HTR-8/SVneo (cell line): ENCODE results near the gene VPS16.
"Not testable (repeated sequence)": the region's sequence is repeated elsewhere in the genome, so short reads cannot be mapped to it uniquely, and the experiment has no call there.

Experiments used
- DNase-seq: peaks from one replicate; pipeline ENCODE4 v3.0.0; 2011; ENCODE audit warnings: low spot score, mixed read lengths; ENCODE audit not compliant: insufficient read length
- FAIRE-seq: peaks from 2 replicates; lab custom pipeline; 2011; peaks lifted over from hg19 to GRCh38; lab: Jason Lieb, UNC

VPS16 gene

DNA sequence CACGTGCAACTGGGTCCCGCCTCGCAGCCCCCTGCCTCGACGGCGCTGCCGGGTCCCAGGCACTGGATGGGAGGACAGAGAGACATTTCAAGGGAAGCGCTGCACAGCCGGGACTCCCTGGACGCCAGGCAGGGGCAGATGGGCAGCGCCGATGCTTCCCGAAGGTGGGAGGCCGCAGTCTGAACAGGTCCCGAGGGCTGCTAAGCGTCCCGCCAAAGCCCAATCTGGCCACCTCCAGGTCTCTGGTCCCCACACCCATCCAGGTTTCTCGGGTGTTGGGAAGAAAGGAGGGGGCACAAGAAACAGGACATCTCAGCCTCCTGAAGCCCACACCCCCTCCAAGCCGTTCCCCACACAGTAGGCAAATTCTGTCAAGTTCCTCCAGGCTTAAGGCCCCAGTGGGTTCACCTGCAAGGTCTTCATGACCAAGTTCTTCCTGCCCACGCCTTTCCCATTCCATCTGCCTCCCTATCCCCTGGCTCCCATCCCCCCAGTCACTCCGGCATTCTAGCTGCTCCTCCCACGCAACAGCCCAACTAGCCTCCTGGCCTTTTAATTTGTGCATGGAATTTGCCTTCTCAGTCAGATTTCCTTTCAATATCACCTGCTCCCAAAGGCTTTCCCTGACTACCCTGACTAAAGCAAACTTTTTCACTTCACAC, 34.7 kb upstream of the VPS16 start:
- no peak for DNase-seq
- peak; percentile 33 for FAIRE-seq

DNA sequence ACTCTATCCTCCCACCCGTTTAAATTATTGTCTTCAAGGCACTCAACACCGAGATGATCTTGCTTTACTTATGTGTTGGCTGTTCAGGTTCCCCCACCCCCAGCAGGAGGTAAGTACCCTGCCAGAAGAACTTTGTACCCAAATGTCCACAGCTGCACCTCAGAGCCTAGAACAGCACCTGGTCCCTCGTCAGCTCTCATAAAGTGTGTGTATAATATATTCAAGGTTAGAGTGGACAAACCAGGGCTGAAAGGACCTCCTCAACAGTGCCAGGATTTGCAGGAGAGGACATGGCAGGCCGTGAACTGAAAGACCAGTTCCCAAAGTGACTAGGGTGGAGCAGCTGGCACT, 34.2 kb upstream of the VPS16 start:
- DNase-seq: no peak
- FAIRE-seq: no peak

DNA sequence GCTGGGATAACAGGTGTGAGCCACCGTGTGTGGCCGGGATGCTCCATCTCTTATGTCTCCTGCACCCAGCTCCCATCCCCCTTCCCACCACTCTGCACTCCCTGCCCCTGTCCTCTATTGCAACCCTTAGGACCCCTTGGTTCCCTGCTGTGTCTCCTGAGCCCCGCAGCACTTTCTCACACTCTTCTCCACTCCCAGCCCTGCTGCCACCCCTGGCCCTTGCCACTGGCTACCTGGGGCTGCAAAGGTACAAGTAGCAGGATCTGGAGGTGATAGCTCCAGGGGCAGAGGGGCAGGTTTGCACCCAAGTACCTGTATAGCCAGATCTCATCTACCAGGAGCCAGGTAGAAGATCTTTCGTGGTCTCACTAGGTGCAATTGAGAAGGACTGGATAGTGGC, 33.5 kb upstream of the VPS16 start:
- FAIRE-seq: no peak

DNA sequence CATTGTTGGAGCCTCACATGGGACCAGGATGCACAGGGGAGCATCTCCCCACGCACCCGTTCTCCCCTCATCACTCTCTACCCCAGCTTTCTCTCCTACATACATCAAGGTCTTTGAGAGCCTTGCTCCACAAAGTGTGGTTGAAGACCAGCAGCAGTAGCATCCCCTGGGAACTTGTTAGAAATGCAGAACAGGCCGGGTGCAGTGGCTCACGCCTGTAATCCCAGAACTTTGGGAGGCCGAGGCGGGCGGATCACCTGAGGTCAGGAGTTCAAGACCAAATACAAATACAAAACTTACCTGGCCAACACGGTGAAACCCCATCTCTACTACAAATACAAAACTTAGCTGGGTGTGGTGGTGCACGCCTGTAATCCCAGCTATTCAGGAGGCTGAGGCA, 32.6 kb upstream of the VPS16 start:
- not testable (repeated sequence) for DNase-seq, FAIRE-seq

More for the DNA sequence above, 33.5 kb upstream of the VPS16 start:
- no peak for DNase-seq

DNA sequence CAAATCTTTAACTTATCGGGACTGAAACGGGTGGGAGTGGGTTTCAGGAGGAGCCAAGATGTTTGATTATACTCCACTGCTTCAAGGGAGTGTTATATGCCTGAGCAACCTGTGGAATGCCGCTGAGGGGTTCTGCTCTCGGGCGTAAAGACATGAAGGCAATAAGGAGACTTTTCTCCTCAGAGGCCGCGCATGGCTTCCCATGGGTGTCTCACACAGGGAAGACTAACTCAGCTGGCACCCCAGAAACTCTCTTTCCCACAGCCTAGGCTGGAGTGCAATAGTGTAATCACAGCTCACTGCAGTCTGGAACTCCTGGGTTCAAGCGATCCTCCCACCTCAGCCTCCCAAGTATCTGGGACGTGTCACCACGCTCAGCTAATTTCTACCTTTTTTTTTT, 30.9 kb upstream of the VPS16 start:
- no peak for FAIRE-seq
- DNase-seq: no peak

DNA sequence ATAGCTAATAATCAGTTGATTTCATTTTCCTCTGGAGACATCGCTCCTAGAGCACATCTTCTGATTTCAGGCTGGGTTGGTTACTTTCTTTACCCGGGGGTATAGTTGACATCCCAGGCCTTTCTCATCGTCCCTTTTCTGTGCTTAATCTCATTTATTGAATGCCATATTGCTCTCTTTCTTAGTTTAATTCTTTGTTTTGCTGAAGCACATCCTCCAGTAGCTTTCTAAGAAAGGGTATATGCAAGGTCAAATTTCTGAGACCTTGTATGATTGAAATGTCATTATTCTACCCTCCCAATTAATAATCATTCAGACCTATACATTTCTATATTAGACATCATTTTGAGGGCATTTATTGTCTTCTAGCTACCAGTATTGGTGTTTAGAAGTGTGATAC, 28.4 kb upstream of the VPS16 start:
- DNase-seq: no peak
- no peak for FAIRE-seq

DNA sequence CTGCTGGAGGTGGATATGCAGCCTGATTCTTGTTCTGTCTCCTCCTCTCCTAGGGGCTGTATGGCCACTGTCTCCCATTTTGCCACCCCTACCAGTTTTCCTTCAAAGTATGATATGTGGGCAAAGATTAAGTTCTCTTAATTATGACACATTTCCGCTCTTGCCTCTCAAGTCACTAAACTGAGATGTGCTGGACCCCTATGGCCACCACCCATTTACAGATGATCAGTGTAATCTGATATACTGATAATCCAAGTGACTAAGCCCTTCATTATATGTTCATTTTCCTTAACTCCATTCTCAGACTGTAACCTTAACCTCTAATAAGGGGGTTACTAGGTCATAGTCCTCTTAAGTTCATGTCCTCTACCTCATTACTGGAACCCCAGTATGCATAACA, 26.5 kb upstream of the VPS16 start:
- no peak for FAIRE-seq
- no peak for DNase-seq

DNA sequence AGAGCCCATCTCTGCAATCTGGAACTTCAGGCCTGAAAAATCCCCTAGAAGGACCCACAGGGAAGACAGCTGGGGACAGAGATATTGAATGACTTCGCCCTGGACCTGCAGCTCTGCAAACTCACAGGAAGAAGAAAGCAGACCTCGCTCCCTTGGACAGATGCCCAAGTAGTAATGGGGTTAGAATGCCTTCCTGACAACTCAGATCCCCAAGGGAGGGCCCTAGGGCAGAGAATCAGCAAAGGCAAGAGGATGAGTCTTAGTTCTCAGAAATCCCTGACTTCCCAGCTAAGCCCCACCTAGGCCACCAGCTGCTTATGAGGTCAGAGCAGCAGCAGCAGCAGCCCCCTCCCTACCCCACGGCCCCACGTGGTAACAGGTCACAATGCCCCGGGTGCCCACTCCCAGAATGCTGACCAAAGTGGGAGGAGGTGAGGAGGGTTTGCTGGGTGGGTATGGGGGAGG, 25.9 kb upstream of the VPS16 start, which contains the start of gene C20orf141:
C20orf141 (plus strand) TSS at position 401 of the 465 bp plus-strand sequence. CDS start 198 bp downstream, outside the sequence.
- peak; percentile 94 for DNase-seq
- peak; percentile 91 for FAIRE-seq

DNA sequence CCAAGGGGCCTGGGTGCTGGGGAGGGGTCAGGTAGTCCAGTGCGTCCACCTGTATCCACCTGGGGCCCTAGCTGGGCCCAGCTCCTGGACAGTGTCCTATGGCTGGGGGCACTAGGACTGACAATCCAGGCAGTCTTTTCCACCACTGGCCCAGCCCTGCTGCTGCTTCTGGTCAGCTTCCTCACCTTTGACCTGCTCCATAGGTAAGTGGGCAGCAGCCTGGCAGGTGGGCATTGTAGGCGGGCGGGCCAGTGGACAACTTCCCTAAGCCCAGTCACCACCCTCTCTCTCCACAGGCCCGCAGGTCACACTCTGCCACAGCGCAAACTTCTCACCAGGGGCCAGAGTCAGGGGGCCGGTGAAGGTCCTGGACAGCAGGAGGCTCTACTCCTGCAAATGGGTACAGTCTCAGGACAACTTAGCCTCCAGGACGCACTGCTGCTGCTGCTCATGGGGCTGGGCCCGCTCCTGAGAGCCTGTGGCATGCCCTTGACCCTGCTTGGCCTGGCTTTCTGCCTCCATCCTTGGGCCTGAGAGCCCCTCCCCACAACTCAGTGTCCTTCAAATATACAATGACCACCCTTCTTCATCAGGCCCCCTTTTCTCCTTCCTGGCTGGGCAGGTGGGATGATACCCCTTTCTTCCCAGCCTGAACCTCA, 25.2 kb upstream of the VPS16 start:
- no peak for FAIRE-seq

DNA sequence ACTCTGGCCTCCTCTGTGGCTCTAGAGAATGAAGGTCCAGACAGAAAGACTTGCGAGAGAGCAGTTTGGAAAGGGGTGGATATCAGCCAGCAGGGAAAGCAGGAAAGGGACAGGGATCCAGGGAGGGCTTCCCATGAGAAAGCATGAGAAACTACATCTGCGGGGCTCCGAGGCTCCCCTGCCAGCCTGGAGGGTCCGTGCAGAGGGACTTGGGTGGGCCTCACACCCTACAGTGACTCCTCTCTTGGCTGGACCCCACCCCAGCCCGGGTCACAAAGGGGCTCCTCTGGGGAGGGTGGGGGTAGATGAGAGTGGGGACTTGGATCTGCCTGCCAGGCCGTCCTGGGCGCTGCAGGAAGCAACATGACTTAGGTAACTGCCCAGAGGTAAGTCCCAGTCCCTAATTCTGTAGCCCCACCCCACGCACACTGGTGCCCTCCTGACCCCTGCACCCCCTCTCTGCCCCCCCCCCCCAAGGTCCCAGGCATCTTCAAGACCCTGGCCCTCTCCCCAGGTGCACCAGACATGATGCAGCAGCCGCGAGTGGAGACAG, 24.4 kb upstream of the VPS16 start, which contains the start of gene TMEM239:
TMEM239 (plus strand) TSS at position 335 of the 553 bp plus-strand sequence; CDS start at position 526, 191 bp downstream.
- DNase-seq (no peak), FAIRE-seq (no peak)

More for the DNA sequence above, 25.2 kb upstream of the VPS16 start:
- DNase-seq: no peak

DNA sequence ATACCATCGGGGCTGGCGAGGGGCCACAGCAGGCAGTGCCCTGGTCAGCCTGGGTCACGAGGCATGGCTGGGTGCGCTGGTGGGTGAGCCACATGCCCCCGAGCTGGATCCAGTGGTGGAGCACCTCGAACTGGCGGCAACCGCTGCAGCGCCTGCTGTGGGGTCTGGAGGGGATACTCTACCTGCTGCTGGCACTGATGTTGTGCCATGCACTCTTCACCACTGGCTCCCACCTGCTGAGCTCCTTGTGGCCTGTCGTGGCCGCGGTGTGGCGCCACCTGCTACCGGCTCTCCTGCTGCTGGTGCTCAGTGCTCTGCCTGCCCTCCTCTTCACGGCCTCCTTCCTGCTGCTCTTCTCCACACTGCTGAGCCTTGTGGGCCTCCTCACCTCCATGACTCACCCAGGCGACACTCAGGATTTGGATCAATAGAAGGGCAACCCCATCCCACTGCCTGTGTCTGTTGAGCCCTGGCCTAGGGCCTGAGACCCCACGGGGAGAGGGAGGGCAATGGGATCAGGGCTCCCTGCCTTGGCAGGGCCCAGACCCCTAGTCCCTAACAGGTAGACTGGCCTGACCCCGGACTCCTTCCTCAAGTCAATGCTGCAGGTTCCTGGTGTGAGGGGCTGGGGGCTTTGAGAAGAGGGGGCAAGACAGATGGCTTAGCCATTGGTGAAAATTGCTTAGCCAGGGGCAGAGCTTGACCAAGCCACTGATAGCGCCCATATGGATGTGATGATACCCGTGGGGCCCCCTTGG, 23.8 kb upstream of the VPS16 start:
- no peak for DNase-seq
- no peak for FAIRE-seq

DNA sequence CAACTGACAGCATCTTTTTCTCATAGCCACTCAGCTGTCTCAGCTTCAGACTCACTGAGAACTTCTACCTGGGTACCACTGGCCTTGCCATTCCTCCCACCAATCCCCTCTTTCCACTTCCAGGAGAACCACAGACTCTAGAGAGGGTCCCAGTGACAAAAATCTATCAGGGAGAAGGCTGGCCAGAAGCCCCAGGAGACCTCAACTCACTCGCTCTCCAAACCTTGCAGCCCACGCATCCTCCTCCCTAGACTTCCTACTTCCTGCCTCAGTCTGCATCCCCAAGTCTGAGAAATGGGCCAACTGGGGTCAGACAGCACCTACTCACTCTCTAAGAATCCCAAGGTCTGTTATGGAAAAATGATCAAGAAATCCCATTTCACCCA, 23.2 kb upstream of the VPS16 start:
- DNase-seq: no peak
- no peak for FAIRE-seq

DNA sequence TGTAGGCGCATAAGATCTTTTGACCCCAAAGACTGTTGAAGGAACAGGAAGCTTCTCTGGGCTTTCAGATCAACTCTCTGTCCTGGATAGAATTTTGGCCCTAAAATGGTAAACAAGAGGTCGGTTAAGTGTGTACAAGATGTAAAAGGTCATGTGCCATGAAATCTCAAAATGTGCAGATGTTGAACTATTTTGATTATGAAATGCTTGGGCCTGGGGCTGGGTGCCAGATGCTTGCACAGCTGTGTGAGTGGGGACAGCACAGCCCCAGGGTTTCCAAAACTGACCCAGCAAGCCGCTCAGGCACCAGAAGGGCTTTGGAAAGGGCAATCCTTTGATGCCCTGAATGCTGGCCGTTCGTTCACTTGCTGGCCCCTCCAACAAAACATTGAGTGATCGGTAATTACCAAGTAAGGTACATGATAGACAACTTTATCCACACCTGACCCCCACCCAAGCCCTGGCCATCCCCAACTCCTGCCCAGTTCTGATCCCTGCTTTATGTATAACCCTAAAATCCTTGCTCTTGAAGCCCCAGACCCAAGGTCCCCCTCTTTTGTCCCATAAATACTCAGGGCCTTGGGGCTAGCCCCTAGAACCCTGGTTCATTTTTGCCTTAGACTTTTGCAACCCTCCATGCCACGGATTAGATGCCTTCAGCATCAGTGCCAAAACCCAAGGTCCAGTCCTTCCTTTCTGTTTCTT, 22.5 kb upstream of the VPS16 start:
- no peak for FAIRE-seq

DNA sequence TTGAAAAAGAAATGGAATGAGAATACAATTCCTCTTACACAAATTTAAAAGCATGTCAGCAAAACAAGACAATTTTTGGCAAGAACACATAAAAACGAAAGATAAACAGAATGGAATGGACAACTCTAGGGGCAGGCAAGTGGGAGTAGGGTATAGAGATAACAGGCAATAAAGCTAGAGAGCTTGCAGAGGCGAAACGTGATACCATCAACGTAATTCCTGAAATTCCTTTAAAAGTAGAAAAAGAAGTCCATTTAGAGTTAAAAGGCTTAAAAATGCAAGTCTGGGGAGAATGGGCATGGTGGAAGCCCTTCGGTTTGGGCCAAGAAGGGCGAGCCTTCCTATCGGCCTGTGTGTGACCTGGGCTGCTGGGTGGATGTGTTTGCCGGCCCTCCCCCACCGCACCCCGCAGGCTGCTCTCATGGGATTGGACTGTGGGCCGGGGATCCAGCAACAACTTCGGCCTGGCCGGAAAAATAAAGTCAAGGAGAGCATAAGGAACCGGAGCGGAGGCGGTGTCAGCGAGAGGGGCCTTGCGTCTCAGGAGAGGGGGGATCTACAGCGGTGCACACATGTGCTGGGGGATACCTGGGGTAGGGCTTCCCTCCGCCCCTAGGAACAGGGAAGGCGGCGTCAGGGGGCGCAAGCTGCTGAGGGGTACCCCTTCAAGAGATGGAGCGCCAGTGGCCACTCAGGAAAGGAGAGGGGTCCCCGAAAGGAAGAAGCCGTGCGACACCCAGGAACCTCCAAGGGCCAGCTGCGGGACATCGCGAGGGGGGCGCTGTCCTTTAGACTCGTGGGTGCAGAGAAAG, 20.3 kb upstream of the VPS16 start:
- no peak for FAIRE-seq
- DNase-seq: no peak

More for the DNA sequence above, 22.5 kb upstream of the VPS16 start:
- no peak for DNase-seq

DNA sequence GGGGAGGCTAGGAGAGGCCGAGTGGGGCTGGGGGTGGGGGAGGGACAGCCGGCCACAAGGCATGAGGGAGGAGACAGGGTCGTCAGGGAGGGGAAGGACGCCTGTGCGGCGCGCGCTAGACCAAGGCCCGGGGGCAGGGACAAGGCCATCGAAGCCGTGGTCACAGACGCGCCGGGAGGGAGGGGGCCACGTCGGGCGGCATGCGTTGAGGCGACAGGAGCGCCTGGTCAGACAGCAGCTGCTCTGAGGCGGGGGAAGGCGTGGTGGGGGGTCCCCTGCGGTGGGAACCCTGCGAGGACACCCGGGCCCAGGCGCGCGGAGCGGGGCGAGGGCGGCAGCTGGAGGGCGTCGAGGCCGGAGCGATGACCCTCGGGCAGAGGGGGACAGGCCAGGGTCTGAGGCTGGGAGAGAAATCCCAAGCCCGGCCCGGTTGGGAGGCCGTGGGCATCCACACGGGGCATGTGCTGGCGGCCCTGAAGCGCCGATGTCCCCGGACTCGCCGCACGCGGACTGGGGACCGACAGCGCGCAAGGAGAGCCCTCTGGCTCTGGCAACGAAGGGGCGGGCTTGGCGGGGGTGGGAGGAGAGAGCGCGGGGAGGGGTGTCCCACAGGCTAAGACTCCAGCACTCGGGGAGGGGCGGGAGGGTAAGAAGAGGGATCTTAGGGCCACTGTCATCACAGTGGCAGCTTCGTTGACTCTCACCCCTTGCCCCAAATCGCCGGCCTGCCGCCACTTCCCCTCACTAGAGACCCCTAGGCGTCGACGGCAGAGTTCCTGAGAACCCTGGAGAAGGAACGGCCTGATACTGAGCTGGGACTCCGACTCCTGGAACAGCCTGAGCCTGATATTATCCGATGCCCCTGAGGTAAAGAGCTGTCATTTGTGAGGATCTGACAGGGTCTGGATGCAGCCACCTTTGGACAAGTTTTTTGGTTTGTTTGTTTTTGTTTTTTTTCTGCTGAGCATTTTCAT, 19.4 kb upstream of the VPS16 start:
- DNase-seq (no peak), FAIRE-seq (no peak)

DNA sequence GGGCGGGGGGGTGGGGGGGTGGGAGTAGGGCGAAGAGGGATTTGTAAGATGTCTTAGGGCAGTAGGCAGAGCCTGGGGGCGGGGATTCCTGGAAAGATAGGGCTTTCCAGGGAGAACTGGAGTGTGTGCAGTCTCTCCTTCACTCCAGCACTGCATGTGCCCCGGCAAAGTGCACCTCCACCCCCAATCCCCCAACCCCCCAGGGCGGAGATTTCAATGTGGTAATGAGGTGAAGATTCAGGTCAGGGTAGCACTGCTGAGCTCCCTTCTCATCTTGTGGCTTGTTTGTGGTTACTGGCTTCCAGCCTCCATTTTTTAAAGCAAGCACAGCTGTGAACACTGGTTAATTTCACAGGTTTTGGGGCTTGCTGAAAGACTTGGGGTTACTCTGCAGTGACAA, 18.5 kb upstream of the VPS16 start:
- DNase-seq (no peak), FAIRE-seq (no peak)

DNA sequence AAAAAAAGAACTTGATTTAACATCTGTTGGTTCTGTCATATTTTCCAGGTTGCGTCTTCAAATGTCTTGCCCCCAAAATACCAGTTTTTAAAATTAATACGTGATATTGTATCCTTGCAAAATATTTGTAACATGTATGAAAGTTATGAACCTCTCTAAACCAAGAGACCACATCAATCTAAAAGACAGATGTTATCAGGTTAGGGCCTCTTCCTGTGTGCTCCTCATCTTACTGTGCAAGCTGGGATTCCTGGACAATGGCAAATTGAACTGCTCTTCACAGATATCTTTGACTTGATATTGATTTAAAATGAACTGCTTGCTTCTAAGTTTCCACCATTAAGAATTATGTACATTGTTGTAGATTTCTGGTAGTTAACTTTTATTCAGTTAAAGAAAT, 14.8 kb upstream of the VPS16 start:
- FAIRE-seq (no peak), DNase-seq (no peak)

DNA sequence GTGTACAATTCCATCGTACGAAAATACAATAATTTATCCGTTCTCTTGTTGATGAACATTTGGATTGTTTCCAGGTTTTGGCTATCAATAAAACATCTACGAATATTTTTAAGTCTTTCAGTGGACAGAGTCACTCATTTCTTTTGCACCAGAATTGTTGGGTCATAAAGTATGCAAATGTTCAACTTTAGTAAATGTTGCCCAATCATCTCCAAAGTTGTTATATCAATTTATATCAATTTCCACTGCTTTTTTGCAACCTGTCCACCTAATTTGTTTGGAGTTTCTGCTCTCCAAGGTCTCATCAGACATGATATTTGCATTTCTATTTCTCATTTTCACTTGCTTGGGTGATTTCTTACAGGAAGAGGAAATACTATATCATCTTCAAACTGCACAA, 13.9 kb upstream of the VPS16 start:
- FAIRE-seq (no peak), DNase-seq (no peak)
